Mesangial cell (primary cell): ENCODE data around the gene SRXN1. TPM values are rescaled to one million over a fixed set of nuclear protein-coding genes. Genes with fewer than 3 reads are reported as not detected.

ENCODE experiments used
- total RNA-seq: library from RNA; depleted of rRNA; stranded (reverse); fragments of >200 nt; gene quantifications from 2 replicates; pipeline ENCODE4 v1.2.3, GENCODE V29; 2015

SRXN1 gene
- 26.9 and 36.2 TPM in 2 replicates for total RNA-seq

DNA sequence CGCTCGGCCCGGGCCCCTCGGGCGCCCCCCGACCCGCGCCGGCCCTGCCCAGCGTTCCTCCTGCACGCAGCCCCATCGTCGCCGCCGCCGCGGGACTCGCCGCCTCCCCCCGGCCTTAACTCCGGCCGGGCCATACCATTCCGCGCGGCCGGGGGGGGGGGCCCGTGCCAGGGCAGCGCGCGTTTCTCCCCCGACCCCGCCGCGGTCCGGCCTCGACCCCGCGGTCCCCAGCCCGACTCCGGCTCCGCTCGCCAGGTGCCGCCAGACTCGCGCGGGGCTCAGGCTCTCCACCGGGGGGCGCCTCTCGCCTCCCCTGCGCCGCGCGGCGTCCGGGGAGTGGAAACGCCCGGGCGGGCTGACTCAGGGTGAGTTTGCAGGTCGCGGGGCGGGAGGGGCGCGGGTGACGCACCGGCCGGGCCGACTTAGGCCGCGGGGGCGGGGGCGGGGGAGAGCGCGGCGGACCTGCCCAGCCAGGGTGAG, at the start of gene SRXN1:
TSS of gene SRXN1 (minus strand) at position 91 of the 480 bp plus-strand sequence. CDS start at position 76, 15 bp downstream.

DNA sequence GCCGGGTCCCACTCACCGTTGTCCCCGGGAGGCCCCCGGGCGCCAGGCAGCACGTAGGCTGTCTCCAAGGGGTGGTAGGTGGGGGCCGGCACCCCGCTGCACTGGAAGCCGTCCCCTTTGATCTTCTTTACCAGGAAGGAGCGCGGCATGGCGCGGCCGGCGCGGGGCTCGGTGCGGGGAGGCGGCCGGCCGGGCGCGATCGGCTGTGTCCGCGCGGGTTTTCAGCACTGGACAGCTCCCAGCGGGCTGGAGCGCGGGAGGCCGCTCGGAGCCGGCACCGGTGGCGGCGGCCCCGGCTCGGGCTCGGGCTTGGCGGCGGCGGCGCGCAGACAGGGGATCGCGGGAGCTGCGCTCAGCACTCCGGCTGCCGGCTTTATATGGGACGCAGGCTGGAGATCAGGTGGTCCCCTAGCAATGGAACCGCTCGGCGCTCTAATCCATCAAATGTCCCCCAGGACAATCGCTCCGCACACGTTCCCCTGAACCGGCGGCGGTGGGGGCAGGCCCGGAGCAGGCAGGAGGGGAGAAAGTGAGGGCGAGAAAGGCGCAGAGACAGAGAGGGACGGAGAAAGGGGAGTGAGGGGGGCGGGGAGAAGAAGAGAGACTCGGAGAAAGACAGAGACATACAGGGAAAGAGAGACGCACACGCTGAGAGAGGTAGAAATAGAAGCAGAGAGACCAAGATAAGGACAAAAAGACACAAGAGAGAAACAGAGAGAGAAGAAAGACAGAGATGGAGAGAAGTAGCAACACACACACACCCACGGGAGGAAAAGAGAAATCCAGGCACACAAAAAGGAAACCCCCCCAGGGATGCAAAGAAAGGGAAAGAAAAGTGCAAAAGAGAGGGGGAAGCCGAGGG, 22.7 kb upstream of the SRXN1 start, which contains the start of gene SCRT2:
TSS of gene SCRT2 (minus strand) at position 350 of the 862 bp plus-strand sequence. CDS start at position 149, 201 bp downstream.

DNA sequence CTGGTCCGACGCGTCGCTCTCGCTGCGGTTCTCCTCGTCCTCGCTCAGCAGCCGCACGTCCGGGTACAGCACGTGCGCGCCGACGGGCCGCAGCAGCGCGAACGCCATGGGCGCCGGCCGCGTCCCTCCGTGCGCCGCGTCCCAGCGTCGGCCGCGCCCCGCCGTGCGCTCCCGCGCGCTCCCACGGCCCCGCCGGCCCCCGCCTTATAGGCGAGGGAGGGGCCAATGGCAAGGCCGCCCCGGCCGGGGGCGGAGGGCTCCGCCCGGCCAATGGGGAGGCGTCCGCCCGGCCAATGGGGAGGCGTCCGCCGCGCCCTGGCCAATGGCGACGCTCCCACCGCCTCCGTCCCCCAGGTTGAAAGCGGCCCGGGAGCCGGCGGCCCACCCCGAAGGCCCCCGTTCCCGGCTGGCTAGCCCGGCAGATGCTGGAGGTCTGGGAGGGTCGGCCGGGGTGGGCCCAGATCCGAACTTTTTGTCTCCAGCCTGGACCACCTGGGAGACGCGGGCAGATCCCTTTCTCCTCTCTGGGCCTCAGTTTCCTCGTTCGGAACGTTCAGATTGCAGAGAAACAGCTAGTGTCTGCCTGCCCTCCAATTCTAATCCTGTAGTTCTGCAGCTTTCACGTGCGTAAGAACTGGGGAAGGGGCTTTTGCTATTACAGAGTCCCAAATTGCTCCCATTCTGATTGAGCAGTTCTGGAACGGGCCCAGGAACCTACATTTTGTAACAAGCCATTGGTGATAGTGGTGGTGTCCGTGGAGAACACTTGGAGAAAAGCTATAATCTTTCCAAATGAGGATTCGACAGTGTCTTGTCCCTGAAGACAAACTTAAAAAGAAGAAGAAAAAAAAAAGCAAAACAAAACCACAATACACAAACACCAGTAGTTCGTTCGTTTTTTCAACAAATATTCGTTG, 42.6 kb downstream of the SRXN1 start, which contains the start of gene TCF15:
TSS of gene TCF15 (minus strand) at position 180 of the 917 bp plus-strand sequence. CDS start at position 108, 72 bp downstream.

Other genes with a start within 250 kb of the SRXN1 start
- 138 and 152 TPM in 2 replicates for gene RBCK1, start 244.9 kb downstream of the SRXN1 start, total RNA-seq
- gene TBC1D20, start 190.7 kb downstream of the SRXN1 start, total RNA-seq: 25.1 and 27.0 TPM in 2 replicates
- gene CSNK2A1, start 109.4 kb downstream of the SRXN1 start, total RNA-seq: 84.7 and 85.9 TPM in 2 replicates
- gene TCF15, start 42.9 kb downstream of the SRXN1 start, total RNA-seq: not detected in 2 replicates
- not detected in 2 replicates for gene SCRT2, start 22.6 kb upstream of the SRXN1 start, total RNA-seq
- not detected in 2 replicates for gene SLC52A3, start 115.3 kb upstream of the SRXN1 start, total RNA-seq
- gene FAM110A, start 180.5 kb upstream of the SRXN1 start, total RNA-seq: 5.8 and 10.9 TPM in 2 replicates